NCI-H2029 (cell line): Measurements from ENCODE around the gene ADCY7.

Experiments
- DNase-seq: peaks from one replicate; lab custom pipeline; 2025; lab: John Stamatoyannopoulos, UW

The ADCY7 gene

GRCh38 chr16:50282010-50282538 is 15.7 kb downstream of the ADCY7 start:
- no peak for DNase-seq

- no peak for DNase-seq
Observed at GRCh38 chr16:50282955-50283631, 16.7 kb downstream of the ADCY7 start.

- no peak for DNase-seq
Observed at GRCh38 chr16:50284131-50284911, 18.0 kb downstream of the ADCY7 start.

- no peak for DNase-seq
Observed at GRCh38 chr16:50285406-50286003, 19.2 kb downstream of the ADCY7 start.

GRCh38 chr16:50286681-50287080 is 20.3 kb downstream of the ADCY7 start:
- no peak for DNase-seq

- no peak for DNase-seq
Observed at GRCh38 chr16:50288026-50288425, 21.7 kb downstream of the ADCY7 start.

- DNase-seq: no peak
Observed at GRCh38 chr16:50288920-50289319, 22.6 kb downstream of the ADCY7 start.

GRCh38 chr16:50289950-50290764 is 23.8 kb downstream of the ADCY7 start:
- DNase-seq: no peak

GRCh38 chr16:50290856-50291255 is 24.5 kb downstream of the ADCY7 start:
- DNase-seq: no peak

GRCh38 chr16:50291719-50292565 is 25.6 kb downstream of the ADCY7 start:
- no peak for DNase-seq

GRCh38 chr16:50292566-50292948 is 26.2 kb downstream of the ADCY7 start:
- no peak for DNase-seq

GRCh38 chr16:50293041-50293783 is 26.9 kb downstream of the ADCY7 start:
- no peak for DNase-seq

- DNase-seq: no peak
Observed at GRCh38 chr16:50293994-50294855, 27.9 kb downstream of the ADCY7 start.

GRCh38 chr16:50294955-50295354 is 28.6 kb downstream of the ADCY7 start:
- DNase-seq: no peak

- DNase-seq: no peak
Observed at GRCh38 chr16:50295541-50296132, 29.3 kb downstream of the ADCY7 start.

- DNase-seq: no peak
Observed at GRCh38 chr16:50296807-50297206, 30.5 kb downstream of the ADCY7 start.

- no peak for DNase-seq
Observed at GRCh38 chr16:50297301-50298074, 31.1 kb downstream of the ADCY7 start.

- no peak for DNase-seq
Observed at GRCh38 chr16:50298075-50298460, 31.7 kb downstream of the ADCY7 start.
